ENCODE results near the gene NDUFAF5.
A peak's percentile ranks its signal among the peaks of the same experiment; 100 is the strongest.

Gene NDUFAF5

GRCh38 chr20:13839421-13840092 is 54.7 kb downstream of the NDUFAF5 start:
- peak; percentile 29 for DNase-seq (ENCODE audit: extremely low read depth, low read depth)
- TF ChIP-seq, protein P1, sequence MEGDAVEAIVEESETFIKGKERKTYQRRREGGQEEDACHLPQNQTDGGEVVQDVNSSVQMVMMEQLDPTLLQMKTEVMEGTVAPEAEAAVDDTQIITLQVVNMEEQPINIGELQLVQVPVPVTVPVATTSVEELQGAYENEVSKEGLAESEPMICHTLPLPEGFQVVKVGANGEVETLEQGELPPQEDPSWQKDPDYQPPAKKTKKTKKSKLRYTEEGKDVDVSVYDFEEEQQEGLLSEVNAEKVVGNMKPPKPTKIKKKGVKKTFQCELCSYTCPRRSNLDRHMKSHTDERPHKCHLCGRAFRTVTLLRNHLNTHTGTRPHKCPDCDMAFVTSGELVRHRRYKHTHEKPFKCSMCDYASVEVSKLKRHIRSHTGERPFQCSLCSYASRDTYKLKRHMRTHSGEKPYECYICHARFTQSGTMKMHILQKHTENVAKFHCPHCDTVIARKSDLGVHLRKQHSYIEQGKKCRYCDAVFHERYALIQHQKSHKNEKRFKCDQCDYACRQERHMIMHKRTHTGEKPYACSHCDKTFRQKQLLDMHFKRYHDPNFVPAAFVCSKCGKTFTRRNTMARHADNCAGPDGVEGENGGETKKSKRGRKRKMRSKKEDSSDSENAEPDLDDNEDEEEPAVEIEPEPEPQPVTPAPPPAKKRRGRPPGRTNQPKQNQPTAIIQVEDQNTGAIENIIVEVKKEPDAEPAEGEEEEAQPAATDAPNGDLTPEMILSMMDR (IDR thresholded peaks at IDR 0.05; ENCODE audit: low read depth, low read length, missing control alignments): no peak
- H3K4me3 ChIP-seq (replicated peaks; ENCODE audit: low read depth, low read length): no peak overlapping the region

- no peak overlapping the region for H3K4me3 ChIP-seq (replicated peaks; ENCODE audit: low read depth, low read length)
- TF ChIP-seq, protein P1 (IDR thresholded peaks at IDR 0.05; ENCODE audit: low read depth, low read length, missing control alignments): no peak
- DNase-seq (ENCODE audit: extremely low read depth, low read depth): no peak
Observed at GRCh38 chr20:13840093-13840465, 55.3 kb downstream of the NDUFAF5 start.

- no peak for DNase-seq (ENCODE audit: extremely low read depth, low read depth)
- H3K4me3 ChIP-seq (replicated peaks; ENCODE audit: low read depth, low read length): no peak overlapping the region
- TF ChIP-seq, protein P1 (IDR thresholded peaks at IDR 0.05; ENCODE audit: low read depth, low read length, missing control alignments): no peak
Observed at GRCh38 chr20:13841206-13841605, 56.4 kb downstream of the NDUFAF5 start.

DNA sequence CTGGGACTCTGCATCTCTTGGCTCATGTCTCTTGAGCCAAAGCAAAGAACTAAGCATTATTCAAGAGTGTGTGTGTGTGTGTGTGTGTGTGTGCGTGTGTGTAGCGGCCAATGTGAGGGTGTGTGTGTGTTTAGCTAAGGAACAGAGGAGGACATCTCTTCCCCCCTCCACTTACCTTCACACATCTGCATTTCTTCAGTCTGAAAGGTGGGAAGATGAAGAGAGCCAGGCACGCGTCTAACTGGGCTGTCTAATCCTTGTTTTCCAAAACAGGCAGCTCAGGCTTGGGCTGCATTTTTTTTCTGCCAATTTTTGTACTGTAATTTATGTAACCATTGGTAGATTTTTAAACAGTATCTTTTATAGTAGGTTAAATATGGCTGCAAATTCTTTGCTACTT is 59.5 kb downstream of the NDUFAF5 start:
- H3K4me3 ChIP-seq (replicated peaks; ENCODE audit: low read depth, low read length): no peak overlapping the region
- no peak for DNase-seq (ENCODE audit: extremely low read depth, low read depth)
- TF ChIP-seq, protein P1 (IDR thresholded peaks at IDR 0.05; ENCODE audit: low read depth, low read length, missing control alignments): no peak

DNA sequence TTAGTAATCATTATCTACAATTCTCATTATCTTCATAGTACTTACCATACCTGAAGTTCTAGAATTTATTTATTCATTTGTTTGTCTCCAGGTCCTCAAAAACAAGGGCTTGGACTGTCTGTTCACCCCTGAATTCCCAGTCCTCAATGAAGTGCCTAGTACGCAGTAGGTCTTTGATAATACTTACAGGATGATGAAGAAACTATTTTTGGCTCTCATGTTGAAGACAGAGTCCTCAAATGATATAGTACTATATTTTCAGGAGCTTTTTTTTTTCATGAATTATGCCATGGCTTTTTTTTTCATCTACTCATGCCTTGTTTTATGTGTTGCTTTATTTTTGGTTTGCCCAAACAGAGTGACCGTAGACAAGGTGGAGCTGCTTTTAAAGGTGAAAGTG is 66.5 kb downstream of the NDUFAF5 start:
- TF ChIP-seq, protein P1 (IDR thresholded peaks at IDR 0.05; ENCODE audit: low read depth, low read length, missing control alignments): no peak
- DNase-seq (ENCODE audit: extremely low read depth, low read depth): no peak
- H3K4me3 ChIP-seq (replicated peaks; ENCODE audit: low read depth, low read length): no peak overlapping the region

GRCh38 chr20:13852306-13852705 is 67.5 kb downstream of the NDUFAF5 start:
- TF ChIP-seq, protein P1 (IDR thresholded peaks at IDR 0.05; ENCODE audit: low read depth, low read length, missing control alignments): no peak
- no peak overlapping the region for H3K4me3 ChIP-seq (replicated peaks; ENCODE audit: low read depth, low read length)
- DNase-seq (ENCODE audit: extremely low read depth, low read depth): no peak

DNA sequence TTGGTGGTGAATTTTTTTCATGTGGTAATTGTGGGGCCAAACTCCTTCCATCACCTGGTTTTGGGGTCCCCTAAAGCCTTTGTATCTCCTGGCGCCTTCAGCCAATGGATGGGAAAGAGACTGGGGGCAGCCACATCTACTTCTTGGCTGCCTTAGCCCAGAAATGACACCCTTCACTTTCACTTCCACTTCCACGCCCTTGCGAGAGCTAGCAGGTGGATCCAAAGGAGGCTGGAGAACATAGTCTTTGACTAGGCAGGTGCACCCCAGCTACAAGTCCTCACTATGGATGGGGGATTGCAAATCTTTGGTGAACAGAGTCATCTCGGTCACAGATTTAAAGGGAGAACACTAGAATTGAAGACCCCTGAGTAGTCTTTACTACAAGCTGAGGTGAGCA is 70.8 kb downstream of the NDUFAF5 start:
- TF ChIP-seq, protein P1 (IDR thresholded peaks at IDR 0.05; ENCODE audit: low read depth, low read length, missing control alignments): no peak
- DNase-seq (ENCODE audit: extremely low read depth, low read depth): no peak

More for the DNA sequence above, 70.8 kb downstream of the NDUFAF5 start:
- H3K4me3 ChIP-seq (replicated peaks; ENCODE audit: low read depth, low read length): no peak overlapping the region
